HG02840 (cell line): ENCODE data around the gene CPEB2.

Experiments used
- ATAC-seq: cut with Tn5 transposase; IDR thresholded peaks from one replicate; pipeline ENCODE4 v1.9.1; 2021; ENCODE audit warnings: mild to moderate bottlenecking, moderate library complexity, moderate number of reproducible peaks; ENCODE audit not compliant: unreplicated experiment, low FRiP score

Gene CPEB2

GRCh38 chr4:15001869-15002658 is at the start of gene CPEB2:
CPEB2 (plus strand) TSS chr4:15002481; CDS start chr4:15002674, 193 bp downstream.
- ATAC-seq = peak; percentile 57

DNA sequence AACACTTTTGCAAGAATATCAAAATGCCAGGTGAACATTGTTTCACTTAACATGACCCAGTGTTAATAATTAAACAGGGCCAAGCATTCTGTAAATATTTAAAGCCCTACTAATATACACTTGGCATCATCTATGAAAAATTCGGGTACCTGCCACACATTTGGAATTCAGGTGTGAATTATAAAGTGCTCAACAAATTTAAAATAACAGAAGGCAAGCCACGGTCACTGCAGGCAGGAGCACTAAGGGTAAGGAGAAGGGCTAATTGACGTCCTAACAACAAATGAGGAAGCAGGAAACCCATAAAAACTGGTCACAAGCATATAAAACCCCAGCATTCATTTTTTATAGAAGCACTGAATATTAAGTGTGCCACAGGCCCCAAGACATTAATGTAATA is 43.8 kb upstream of the CPEB2 start:
- ATAC-seq = no peak

DNA sequence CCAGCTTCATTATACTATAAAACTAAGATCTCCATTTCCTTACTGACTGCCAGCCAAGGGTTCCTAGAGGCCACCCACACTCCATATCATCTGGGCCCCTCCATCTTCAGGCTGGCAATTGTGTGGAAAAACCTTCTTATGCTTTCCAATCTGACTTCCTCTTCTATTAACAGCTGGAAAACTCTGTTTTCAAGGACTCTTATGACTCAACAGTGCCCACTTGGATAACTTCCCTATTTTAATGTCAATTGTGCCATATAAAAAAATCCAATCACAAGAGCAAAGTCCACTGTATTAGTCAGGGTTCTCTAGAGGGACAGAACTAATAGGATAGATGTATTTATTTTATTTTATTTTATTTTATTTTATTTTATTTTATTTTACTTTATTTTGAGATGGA is 41.0 kb upstream of the CPEB2 start:
- ATAC-seq = no peak

- ATAC-seq = no peak
These were observed 37.2 kb upstream of the CPEB2 start for GRCh38 chr4:14965071-14965470.

GRCh38 chr4:14967982-14968381 is 34.3 kb upstream of the CPEB2 start:
- ATAC-seq = no peak

- no peak for ATAC-seq
These were observed 24.5 kb upstream of the CPEB2 start for GRCh38 chr4:14977830-14978229.

DNA sequence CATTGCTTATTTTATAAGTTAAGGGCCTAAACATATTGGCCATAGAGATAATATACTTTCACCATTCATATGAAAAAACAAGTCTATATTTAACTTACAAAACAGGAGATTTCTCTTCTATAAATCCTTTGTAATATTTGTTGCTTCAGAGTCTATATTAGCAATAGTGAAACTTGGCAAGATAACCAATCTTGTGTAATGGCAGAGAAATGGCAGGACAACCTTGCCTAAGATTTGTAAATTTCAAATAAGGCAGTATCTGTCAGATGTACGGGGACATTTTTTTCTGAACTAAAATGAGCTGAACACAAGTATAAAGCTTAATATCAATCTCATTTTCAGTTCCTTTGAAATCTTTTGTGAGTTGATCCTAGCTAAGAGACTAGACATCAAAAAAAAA is 17.8 kb upstream of the CPEB2 start:
- ATAC-seq = no peak

DNA sequence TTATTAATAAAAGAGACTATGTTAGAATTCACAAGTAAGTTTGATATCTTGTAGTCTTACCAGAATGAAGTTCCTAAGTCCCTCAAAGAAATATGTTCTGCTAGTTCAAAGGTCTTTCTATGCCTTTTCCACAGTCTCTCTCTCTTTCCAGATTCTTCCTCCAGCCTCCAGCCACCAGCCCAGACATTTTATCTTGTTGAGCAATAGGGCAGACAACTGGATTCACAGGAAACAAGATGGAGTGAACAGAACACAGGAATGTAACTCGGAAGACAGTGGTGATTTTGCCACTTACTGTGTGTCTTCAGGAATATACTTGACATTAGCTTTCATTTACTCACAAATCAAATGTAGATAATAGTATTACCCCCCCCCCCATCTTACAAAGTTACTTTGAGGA is 17.1 kb upstream of the CPEB2 start:
- ATAC-seq = no peak

DNA sequence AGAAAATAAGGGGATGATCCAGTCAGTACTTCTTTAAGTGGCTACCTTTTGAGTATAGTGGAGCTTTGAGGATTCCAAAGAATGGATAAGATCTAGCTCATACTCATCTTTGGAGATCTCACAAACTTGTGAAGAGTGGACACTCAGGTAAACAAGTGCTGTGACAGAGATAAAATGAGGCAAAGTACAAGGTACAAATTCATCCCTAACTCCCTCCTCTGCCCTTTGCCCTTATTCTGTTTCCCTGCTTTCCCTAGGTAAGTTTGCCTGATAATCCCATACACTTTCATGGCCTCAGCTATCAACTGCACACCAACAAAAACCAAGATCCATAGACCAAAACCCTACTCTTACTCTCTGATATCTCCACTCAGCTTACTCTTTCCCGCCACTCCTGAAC is 16.4 kb upstream of the CPEB2 start:
- ATAC-seq = no peak

DNA sequence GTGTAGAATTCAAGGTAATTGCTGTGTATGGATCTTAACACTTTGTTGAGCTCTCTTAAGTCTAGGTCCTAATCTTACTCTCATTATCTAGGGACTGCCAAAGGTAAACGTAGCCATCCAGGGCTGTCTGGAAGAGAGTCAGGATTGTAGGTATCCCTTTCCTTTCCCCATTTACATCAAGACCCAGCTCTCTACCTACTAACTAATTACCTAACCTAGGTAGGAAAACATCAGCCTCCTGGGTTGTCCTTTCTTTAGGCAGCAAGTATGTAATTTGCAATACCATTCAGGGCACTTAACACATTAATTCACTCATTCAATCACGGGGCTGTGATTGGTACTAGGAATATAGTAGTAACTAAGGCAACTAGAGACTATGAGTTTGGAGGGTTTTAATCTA is 15.2 kb upstream of the CPEB2 start:
- no peak for ATAC-seq

DNA sequence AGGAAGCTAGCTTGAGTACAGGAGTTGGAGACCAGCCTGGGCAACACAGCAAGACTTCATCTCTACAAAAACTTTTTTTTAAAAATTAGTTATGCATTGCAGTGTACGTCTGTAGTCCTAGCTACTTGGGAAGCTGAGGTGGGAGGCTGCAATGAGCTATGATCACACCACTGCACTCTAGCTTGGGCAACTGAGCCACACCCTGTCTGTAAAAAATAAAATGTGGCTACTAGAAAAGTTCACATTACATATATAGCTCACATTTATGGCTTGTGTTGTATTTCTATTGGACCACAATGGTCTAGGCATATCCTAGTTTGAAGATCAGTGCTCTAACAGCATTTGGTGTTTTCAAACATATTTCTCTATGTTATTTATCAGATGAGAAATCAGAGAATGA is 11.8 kb upstream of the CPEB2 start:
- ATAC-seq = no peak

GRCh38 chr4:14994242-14994641 is 8.0 kb upstream of the CPEB2 start:
- ATAC-seq = no peak

GRCh38 chr4:15001248-15001868 is 923 bp upstream of the CPEB2 start:
- peak; percentile 18 for ATAC-seq

GRCh38 chr4:15002659-15003400 is 549 bp downstream of the CPEB2 start:
- peak; percentile 18 for ATAC-seq

- ATAC-seq = peak; percentile 17
These were observed 1.2 kb downstream of the CPEB2 start for GRCh38 chr4:15003401-15003890.

- ATAC-seq = peak; percentile 2
These were observed 1.8 kb downstream of the CPEB2 start for GRCh38 chr4:15003891-15004738.

DNA sequence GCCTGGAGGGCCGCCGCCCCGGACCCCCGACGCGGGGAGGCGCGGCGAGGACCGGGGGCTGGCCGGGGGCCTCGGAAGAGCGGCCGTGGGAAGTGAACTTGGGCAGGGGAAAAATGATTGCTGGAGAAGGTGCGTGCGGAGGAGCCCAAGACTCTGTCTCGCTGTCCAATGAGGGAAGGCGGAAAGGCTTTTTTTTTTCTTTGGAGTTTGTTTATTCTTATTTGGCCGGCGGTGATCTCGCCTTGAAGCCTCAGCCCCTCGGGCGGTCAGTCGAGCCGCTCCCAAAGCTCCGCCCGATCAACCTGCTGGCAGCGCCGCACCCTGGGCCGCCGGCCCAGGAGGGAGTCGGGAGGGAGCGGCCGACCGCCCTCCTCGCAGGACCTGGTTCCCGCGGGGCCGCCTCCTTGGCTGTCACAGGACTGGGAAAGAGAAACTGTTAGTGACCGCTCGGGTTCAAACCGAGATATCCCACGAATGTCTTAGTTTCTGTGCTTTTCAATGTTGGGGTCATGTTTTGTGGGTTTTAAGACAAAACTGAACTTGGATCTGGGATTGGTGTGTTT is 2.5 kb downstream of the CPEB2 start:
- ATAC-seq = no peak

DNA sequence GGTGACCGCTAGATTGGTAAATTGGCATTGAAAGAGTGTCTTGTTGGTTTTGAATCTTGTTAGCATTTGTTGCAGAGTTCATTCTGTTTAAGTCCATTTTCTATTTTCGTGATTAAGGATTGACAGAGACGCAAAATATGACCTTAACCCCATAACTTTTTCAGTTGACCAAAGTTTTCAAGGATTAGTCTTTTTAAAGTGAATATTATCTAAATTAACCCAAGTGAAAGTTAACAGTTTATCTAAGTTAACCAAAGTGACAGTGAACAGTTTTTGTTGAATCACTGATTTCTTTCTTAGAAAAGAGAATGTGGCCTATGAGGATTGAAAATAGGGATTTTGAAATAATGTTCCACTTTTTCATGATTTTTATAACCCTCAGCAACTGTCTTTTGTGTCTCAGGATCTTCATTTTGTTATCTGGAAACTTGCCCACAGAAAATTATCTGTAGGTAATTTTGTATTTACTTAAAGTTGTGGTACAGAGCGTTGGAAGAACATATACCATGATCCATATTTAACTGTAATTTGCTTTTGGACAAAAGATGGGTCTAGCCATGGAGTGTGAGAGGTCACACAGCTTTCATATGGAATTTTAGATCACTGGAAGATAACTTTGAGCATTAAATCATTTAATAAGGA is 3.3 kb downstream of the CPEB2 start:
- no peak for ATAC-seq

DNA sequence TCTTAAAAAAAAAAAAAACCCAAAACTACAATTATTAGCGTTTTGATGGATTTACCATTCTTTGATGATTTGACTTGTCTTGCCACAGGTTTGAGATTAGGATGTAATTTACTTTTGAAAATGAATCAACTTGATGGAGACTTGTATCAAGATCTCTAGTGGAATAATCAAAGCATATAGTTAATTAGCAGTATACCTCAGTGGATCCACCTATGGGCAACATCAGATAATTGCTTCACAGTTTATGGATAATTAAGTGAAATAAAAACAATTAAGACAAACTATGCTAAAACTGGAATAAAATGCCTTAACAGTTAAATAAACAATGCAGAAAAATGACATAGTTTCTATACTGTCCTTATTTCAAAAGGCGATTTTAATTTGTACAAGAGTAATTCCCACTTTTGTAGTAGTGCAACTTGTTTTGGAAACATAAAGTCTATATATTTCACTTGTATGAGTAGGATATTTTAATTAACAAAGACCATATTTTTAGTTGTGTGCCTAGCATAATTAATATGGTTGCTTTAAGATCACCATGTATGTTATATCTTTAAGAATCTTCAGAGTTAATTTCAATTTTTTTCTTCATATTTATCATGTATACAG is 4.2 kb downstream of the CPEB2 start:
- ATAC-seq = no peak
